ENCODE measurements around the gene NTRK2.

NTRK2 gene

GRCh38 chr9:84975926-84976325, 306.4 kb downstream of the NTRK2 start:
- DNase-seq (ENCODE audit: low read depth): no peak

GRCh38 chr9:84978661-84979060, 309.1 kb downstream of the NTRK2 start:
- no peak for DNase-seq (ENCODE audit: low read depth)

DNA sequence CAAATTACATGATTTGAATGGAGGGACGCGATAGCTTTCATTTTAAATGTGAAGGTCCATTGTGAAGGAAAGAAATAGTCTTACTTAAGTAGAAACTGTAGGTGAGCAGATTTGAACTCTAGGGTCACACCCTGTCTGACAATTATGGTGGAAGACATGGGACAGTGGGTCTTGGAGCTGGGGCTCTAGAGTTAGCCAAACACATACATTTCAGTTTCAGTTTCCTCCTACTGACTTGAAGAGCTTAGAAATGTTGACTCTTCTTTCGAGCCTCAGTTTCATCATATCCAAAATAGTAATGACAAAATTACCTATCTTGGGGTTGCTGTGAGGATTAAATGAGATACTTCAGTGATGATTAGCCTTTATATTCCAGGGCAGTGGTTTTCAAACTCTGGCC, 314.2 kb downstream of the NTRK2 start:
- DNase-seq (ENCODE audit: low read depth): no peak

GRCh38 chr9:84988621-84989020, 319.1 kb downstream of the NTRK2 start:
- no peak for DNase-seq (ENCODE audit: low read depth)

- DNase-seq (ENCODE audit: low read depth): no peak
Observed at GRCh38 chr9:84990416-84990815, 320.9 kb downstream of the NTRK2 start.

GRCh38 chr9:84990850-84991513, 321.5 kb downstream of the NTRK2 start:
- DNase-seq (ENCODE audit: low read depth): no peak

GRCh38 chr9:84991514-84991870, 322.0 kb downstream of the NTRK2 start:
- DNase-seq (ENCODE audit: low read depth): no peak

GRCh38 chr9:84992381-84992780, 322.9 kb downstream of the NTRK2 start:
- DNase-seq (ENCODE audit: low read depth): no peak

- no peak for DNase-seq (ENCODE audit: low read depth)
Observed at GRCh38 chr9:84993105-84993504, 323.6 kb downstream of the NTRK2 start.

DNA sequence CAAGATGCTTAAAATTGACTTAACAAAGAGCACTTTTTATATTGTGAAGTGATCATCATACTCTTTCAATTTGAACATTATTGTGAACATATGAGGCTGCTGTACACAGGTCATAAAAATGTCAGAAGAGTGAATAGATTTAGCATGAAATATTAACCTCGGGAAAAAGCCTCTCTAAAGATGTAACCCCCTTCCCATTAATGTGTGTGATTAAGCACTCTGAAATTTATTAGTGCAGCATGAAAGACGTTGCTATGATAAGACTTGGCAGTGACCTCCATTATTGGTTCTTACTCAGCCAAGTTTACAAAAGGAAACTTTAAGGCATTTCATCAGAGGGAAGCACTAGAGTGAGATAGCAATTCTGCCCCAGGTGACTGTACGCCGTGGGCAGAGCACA, 326.5 kb downstream of the NTRK2 start:
- no peak for DNase-seq (ENCODE audit: low read depth)

DNA sequence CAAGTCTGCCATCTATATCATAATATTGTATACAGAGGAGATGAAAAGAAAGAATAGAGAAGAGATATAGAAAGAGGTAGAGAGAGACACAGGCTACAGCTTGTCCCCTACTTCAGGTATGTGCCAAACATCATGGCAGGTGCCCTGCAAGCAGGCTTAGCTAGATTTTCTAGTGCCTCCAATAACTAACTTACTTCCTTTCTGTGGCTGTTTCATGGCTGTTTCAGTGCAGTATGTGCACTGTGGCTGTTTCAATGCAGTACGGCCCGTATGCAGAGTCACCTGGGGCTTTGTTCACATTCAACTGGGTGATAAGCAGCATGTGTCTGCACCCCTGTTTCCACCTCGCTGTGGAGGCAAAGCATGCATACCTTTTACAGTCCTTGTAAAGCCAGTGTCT, 327.2 kb downstream of the NTRK2 start:
- DNase-seq (ENCODE audit: low read depth): no peak

- no peak for DNase-seq (ENCODE audit: low read depth)
Observed at GRCh38 chr9:84997472-84997871, 327.9 kb downstream of the NTRK2 start.

DNA sequence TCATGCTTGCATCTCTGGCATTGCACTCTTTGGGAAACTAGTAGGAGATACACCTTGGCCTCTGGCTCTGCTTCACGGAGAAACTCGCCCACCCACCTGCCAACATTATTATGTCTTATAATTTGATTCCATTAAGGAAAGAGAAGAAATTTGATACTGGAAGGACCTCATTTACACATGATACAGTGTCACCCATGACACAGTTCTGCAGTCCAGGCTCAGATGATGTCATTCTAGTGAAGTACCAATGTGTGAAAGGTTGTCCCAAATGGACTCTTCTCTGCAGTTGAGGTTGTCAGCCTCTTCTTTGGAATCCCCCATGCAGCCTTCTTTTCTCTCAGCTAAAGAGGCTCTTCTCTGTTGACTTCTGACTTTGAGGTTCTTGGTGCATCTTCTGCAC, 329.1 kb downstream of the NTRK2 start:
- DNase-seq (ENCODE audit: low read depth): no peak

DNA sequence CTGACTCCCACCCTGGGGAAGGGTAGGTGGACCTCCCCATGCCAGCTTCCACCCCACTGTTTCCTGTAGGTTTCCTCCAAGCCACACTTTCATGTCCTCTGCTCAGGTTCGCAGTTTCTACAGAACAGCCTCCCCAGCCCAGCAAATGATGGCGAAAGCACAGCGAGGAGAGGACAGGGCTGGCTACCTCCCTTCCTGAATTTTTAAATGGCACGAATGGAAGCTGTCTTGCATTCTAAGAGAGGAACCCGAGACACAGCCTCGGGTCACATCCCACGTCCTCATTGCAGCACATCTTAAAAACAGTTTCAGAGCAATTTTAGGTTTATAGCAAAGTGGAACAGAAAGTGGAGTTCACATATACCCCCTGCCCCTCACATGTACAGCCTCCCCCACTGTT, 330.3 kb downstream of the NTRK2 start:
- no peak for DNase-seq (ENCODE audit: low read depth)

DNA sequence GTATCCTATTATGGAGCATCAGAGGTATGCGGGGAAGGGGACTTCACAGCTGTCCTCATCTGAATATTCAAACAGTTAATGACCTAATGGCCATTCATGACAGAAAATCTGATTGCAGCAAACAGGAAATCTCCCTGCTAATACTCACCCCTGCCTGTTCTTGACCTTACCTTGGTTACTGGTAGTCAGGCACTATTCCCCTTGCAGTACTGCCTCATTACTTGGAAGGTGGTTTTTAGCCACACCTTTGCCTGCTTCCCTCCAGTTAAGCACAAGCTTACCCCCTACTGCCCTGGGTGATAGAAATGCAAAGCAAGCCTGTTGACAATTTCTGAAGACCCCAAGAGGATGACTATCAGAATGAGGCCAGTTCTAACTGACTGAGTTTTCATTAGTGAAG, 332.4 kb downstream of the NTRK2 start:
- no peak for DNase-seq (ENCODE audit: low read depth)

DNA sequence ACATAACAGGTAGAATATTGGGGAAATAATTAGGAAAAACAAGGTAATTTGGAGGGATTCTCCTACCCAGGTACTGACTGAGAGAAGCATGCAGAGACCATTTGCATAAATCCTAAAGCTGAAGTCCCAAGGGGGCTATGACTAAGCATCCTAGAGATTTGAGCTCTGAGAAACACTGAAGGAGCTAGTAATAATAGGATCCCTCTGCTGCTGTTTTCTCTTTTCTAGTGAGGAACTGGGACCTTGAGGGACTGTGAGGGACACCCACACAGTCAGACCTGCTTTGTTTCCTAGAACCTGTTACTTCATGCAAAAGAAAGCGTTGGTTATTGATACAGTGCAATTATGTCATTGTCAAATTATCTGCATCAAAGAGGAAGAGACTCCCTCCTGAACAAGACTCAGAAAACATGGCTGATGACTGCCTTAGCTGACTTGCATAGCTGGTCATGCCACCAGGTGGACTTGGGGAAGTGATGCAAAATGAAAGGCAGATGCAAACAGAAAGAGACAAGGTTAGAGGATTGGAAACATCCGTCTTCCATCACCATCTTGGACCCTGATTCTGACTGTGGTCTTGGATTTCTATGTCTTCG, 335.4 kb downstream of the NTRK2 start:
- DNase-seq (ENCODE audit: low read depth): no peak

DNA sequence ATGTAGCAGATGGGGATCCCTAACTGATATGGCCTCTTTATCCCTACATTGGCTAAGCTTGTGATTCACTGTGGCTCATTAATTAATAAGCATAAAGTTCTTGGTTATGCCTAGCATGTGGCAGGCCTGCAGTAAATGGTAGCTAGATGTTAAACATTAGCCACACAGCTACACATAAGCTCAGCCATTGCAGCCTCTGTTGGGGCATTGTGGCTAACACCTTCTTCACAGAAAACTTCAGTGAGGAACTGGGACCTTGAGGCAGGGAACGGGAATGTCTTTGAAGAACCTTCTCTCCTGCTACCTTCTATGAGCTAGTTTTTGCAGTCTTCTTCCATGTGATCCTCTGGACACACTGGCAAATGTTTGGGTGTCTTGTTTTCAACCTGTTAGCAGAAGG, 338.2 kb downstream of the NTRK2 start:
- DNase-seq (ENCODE audit: low read depth): no peak

GRCh38 chr9:85008215-85008614, 338.7 kb downstream of the NTRK2 start:
- no peak for DNase-seq (ENCODE audit: low read depth)

DNA sequence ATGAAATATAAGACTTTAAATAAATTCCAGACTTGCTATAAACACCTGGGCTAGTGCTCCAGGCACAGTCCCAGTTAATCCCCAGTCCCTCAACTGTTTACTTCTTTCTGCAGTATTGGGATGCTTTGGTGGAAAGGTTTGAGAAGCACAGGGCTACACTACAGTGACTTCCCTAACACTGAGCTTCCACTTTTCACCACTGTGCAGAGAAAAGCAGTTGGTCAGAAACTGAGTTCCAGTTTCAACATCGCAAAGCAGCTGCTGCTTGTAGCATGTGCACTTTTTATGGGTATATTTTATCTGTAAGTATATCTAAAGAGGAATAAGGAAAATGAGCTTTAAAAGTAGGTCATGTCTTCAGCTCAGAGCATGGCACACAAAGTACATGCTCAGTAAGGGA, 339.7 kb downstream of the NTRK2 start:
- no peak for DNase-seq (ENCODE audit: low read depth)

DNA sequence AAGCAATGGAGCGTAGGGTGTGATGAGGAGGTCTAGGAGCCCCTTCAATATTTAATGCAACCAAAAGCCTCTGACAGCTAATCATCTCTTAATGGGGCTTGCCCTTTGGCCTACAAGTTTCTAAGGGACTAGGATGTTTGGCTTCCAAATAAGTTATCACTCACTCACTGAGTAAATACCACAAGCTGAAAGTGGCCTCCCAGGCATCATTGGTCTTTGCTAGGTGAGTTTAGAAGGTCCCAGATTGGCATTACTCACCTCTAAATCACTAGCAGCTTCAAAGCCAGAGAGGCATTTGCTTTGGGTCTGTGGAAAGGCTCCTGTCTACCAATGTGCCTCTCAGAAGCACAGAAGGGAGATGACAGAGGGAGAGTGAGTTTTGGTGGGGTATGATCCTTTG, 344.2 kb downstream of the NTRK2 start:
- DNase-seq (ENCODE audit: low read depth): no peak

DNA sequence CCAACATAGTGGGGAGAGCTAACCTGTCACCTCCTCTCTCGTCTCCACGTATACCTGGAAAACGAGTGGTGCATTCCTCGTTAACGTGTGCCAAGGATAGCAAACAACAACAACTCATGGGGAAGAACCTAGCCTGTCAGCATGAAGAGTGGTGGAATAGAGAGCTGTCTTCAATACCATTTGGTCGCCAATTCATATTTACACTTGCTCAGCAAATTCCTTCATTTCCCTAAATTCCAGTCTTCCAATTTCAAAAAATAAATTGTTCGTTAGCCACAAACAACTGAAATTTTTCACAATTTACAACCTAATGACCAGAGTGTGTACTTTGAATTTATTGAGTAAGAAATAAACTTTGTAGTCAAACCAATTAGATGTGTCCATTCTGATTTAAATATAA, 344.8 kb downstream of the NTRK2 start:
- no peak for DNase-seq (ENCODE audit: low read depth)

- no peak for DNase-seq (ENCODE audit: low read depth)
Observed at GRCh38 chr9:85016384-85017006, 347.0 kb downstream of the NTRK2 start.

- DNase-seq (ENCODE audit: low read depth): no peak
Observed at GRCh38 chr9:85020791-85021190, 351.3 kb downstream of the NTRK2 start.

- no peak for DNase-seq (ENCODE audit: low read depth)
Observed at GRCh38 chr9:85021686-85022085, 352.2 kb downstream of the NTRK2 start.
